Adipocyte (in vitro differentiated cells): ENCODE data around the gene JAZF1.
"Not testable (repeated sequence)": the region's sequence is repeated elsewhere in the genome, so short reads cannot be mapped to it uniquely, and the experiment has no call there.

Experiments used
- DNase-seq: peaks from one replicate; pipeline ENCODE4 v3.0.0-alpha.2; 2015; ENCODE audit warnings: low read depth
- H3K27me3 ChIP-seq: replicated peaks from 2 replicates; pipeline ENCODE4 v1.7.0; 2013; ENCODE audit warnings: mild to moderate bottlenecking, low read length, moderate library complexity; ENCODE audit not compliant: control insufficient read depth, insufficient read depth
- H3K36me3 ChIP-seq: 2 replicates; pipeline ENCODE4 v1.7.0; 2013; ENCODE audit warnings: low read length, mild to moderate bottlenecking, moderate library complexity; ENCODE audit not compliant: control insufficient read depth, insufficient read depth, severe bottlenecking
- H3K4me1 ChIP-seq: 2 replicates; pipeline ENCODE4 v1.7.0; 2013; ENCODE audit warnings: mild to moderate bottlenecking, low read length, moderate library complexity; ENCODE audit not compliant: control insufficient read depth, insufficient read depth
- H3K4me3 ChIP-seq: 2 replicates; pipeline ENCODE4 v1.7.0; 2013; ENCODE audit warnings: mild to moderate bottlenecking, low read length, moderate library complexity
- H3K9ac ChIP-seq: 2 replicates; pipeline ENCODE4 v1.7.0; 2013; ENCODE audit warnings: mild to moderate bottlenecking, low read length, moderate library complexity
- H3K9me3 ChIP-seq: 2 replicates; pipeline ENCODE4 v1.7.0; 2013; ENCODE audit warnings: mild to moderate bottlenecking, low read length, moderate library complexity; ENCODE audit not compliant: control insufficient read depth

The JAZF1 gene

GRCh38 chr7:27861747-27862146 lies 318.8 kb downstream of the JAZF1 start:
- Histone ChIP-seq H3K36me3 (no peaks in the 10 kb centered on the region), H3K4me3 (no peak overlapping the region), H3K9ac (no peak overlapping the region), H3K27me3 (no peaks in the 10 kb centered on the region), H3K9me3 (no peaks in the 10 kb centered on the region), H3K4me1 (no peaks in the 10 kb centered on the region)
- DNase-seq = no peak

- no peaks in the 10 kb centered on the region for H3K27me3 ChIP-seq
- DNase-seq = no peak
- H3K36me3 ChIP-seq = no peaks in the 10 kb centered on the region
- no peak overlapping the region for H3K4me3 ChIP-seq
- no peaks in the 10 kb centered on the region for H3K9me3 ChIP-seq
- H3K4me1 ChIP-seq = no peaks in the 10 kb centered on the region
- H3K9ac ChIP-seq = no peak overlapping the region
Measured at GRCh38 chr7:27860800-27861199, 319.8 kb downstream of the JAZF1 start.

- H3K27me3 ChIP-seq, DNase-seq, H3K4me3 ChIP-seq, H3K9me3 ChIP-seq, H3K36me3 ChIP-seq, H3K9ac ChIP-seq, H3K4me1 ChIP-seq: not testable (repeated sequence)
Measured at GRCh38 chr7:27856703-27857485, 323.7 kb downstream of the JAZF1 start.

- DNase-seq = no peak
- Histone ChIP-seq H3K4me1 (no peaks in the 10 kb centered on the region), H3K27me3 (no peaks in the 10 kb centered on the region), H3K9ac (no peak overlapping the region), H3K9me3 (no peaks in the 10 kb centered on the region), H3K4me3 (no peak overlapping the region), H3K36me3 (peaks cover 2% of the 10 kb centered on the region)
Measured at GRCh38 chr7:27850531-27850930, 330.1 kb downstream of the JAZF1 start.

GRCh38 chr7:27846388-27846787 lies 334.2 kb downstream of the JAZF1 start:
- no peak for DNase-seq
- Histone ChIP-seq H3K36me3 (peaks cover 2% of the 10 kb centered on the region), H3K4me3 (no peak overlapping the region), H3K4me1 (no peaks in the 10 kb centered on the region), H3K9me3 (no peaks in the 10 kb centered on the region), H3K27me3 (no peaks in the 10 kb centered on the region), H3K9ac (no peak overlapping the region)

GRCh38 chr7:27843584-27844305 lies 336.9 kb downstream of the JAZF1 start:
- H3K4me3 ChIP-seq = no peak overlapping the region
- H3K27me3 ChIP-seq = no peaks in the 10 kb centered on the region
- H3K4me1 ChIP-seq = no peaks in the 10 kb centered on the region
- H3K36me3 ChIP-seq = peaks cover 2% of the 10 kb centered on the region
- DNase-seq = no peak
- H3K9me3 ChIP-seq = no peaks in the 10 kb centered on the region
- no peak overlapping the region for H3K9ac ChIP-seq

GRCh38 chr7:27842851-27843250 lies 337.7 kb downstream of the JAZF1 start:
- H3K36me3 ChIP-seq = peaks cover 2% of the 10 kb centered on the region
- H3K27me3 ChIP-seq = no peaks in the 10 kb centered on the region
- H3K9ac ChIP-seq = no peak overlapping the region
- no peaks in the 10 kb centered on the region for H3K9me3 ChIP-seq
- H3K4me1 ChIP-seq = no peaks in the 10 kb centered on the region
- H3K4me3 ChIP-seq = no peak overlapping the region
- no peak for DNase-seq

GRCh38 chr7:27842094-27842692 lies 338.4 kb downstream of the JAZF1 start:
- peaks cover under 1% of the 10 kb centered on the region for H3K36me3 ChIP-seq
- H3K9ac ChIP-seq = no peak overlapping the region
- H3K9me3 ChIP-seq = no peaks in the 10 kb centered on the region
- no peak overlapping the region for H3K4me3 ChIP-seq
- H3K27me3 ChIP-seq = no peaks in the 10 kb centered on the region
- no peak for DNase-seq
- H3K4me1 ChIP-seq = no peaks in the 10 kb centered on the region

- no peak for DNase-seq
Measured at GRCh38 chr7:27840760-27841364, 339.7 kb downstream of the JAZF1 start.

GRCh38 chr7:27840313-27840712 lies 340.3 kb downstream of the JAZF1 start:
- no peaks in the 10 kb centered on the region for H3K4me1 ChIP-seq
- no peak for DNase-seq
- H3K9ac ChIP-seq = no peak overlapping the region
- H3K9me3 ChIP-seq = no peaks in the 10 kb centered on the region
- no peaks in the 10 kb centered on the region for H3K27me3 ChIP-seq
- H3K36me3 ChIP-seq = no peaks in the 10 kb centered on the region
- no peak overlapping the region for H3K4me3 ChIP-seq

More at GRCh38 chr7:27840760-27841364, 339.7 kb downstream of the JAZF1 start:
- H3K27me3 ChIP-seq = no peaks in the 10 kb centered on the region
- no peaks in the 10 kb centered on the region for H3K36me3 ChIP-seq
- H3K4me1 ChIP-seq = no peaks in the 10 kb centered on the region
- no peak overlapping the region for H3K4me3 ChIP-seq
- no peaks in the 10 kb centered on the region for H3K9me3 ChIP-seq
- H3K9ac ChIP-seq = no peak overlapping the region

- Histone ChIP-seq H3K4me1 (no peaks in the 10 kb centered on the region), H3K36me3 (peaks cover 3% of the 10 kb centered on the region), H3K9ac (no peak overlapping the region), H3K4me3 (no peak overlapping the region), H3K9me3 (no peaks in the 10 kb centered on the region), H3K27me3 (no peaks in the 10 kb centered on the region)
- DNase-seq = no peak
Measured at GRCh38 chr7:27839099-27839498, 341.5 kb downstream of the JAZF1 start.
